Mucosa of rectum (tissue), 2 donors: ENCODE results near the gene ITGA1.

Experiments
- H3K27ac ChIP-seq, 2 donors: one replicate each; pipeline ENCODE4 v1.7.0; 2013; ENCODE audit warnings: inconsistent platforms in 2 of 2, low read depth in 2 of 2, low read length in 2 of 2
- H3K27me3 ChIP-seq, 2 donors: one replicate each; pipeline ENCODE4 v1.7.0; 2013; ENCODE audit warnings: low read length in 2 of 2; ENCODE audit not compliant: control insufficient read depth in 2 of 2, insufficient read depth in 2 of 2
- H3K36me3 ChIP-seq, 2 donors: one replicate each; pipeline ENCODE4 v1.7.0; 2013; ENCODE audit warnings: low read length in 2 of 2; ENCODE audit not compliant: control insufficient read depth in 2 of 2, insufficient read depth in 2 of 2
- H3K4me1 ChIP-seq, 2 donors: one replicate each; pipeline ENCODE4 v1.7.0; 2013; ENCODE audit warnings: low read length in 2 of 2, mild to moderate bottlenecking in 1 of 2; ENCODE audit not compliant: control insufficient read depth in 2 of 2, insufficient read depth in 2 of 2
- H3K4me3 ChIP-seq, 2 donors: one replicate each; pipeline ENCODE4 v1.7.0; 2013; ENCODE audit warnings: low read length in 2 of 2
- H3K9ac ChIP-seq, 2 donors: one replicate each; pipeline ENCODE4 v1.7.0; 2013; ENCODE audit warnings: low read length in 2 of 2, low read depth in 1 of 2, mild to moderate bottlenecking in 1 of 2
- H3K9me3 ChIP-seq, 2 donors: one replicate each; pipeline ENCODE4 v1.7.0; 2013; ENCODE audit warnings: low read length in 2 of 2; ENCODE audit not compliant: control insufficient read depth in 2 of 2
- donor health status: healthy.
- donor health status: Normal muscosa, but diverticular disease.

ITGA1 gene

GRCh38 chr5:52799358-52799982 lies 11.8 kb downstream of the ITGA1 start:
- H3K27ac ChIP-seq, result peak overlapping the region; percentile 92
- H3K4me1 ChIP-seq, result peaks cover 22 to 32% of the 10 kb centered on the region in 2 donors
- peaks cover 0 to 4% of the 10 kb centered on the region in 2 donors for H3K36me3 ChIP-seq
- H3K4me3 ChIP-seq, result peak overlapping the region; percentile 94 to 97
- no peaks in the 10 kb centered on the region for H3K9me3 ChIP-seq
- peak overlapping the region; percentile 84 to 91 for H3K9ac ChIP-seq
- H3K27me3 ChIP-seq, result no peaks in the 10 kb centered on the region

GRCh38 chr5:52799983-52800393 lies 12.3 kb downstream of the ITGA1 start:
- H3K27ac ChIP-seq, result peak overlapping the region; percentile 92
- H3K9ac ChIP-seq, result peak overlapping the region; percentile 84 to 91
- H3K36me3 ChIP-seq, result peaks cover 0 to 5% of the 10 kb centered on the region in 2 donors
- peak overlapping the region; percentile 94 to 97 for H3K4me3 ChIP-seq
- H3K4me1 ChIP-seq, result peaks cover 22 to 32% of the 10 kb centered on the region in 2 donors
- H3K27me3 ChIP-seq, result no peaks in the 10 kb centered on the region
- no peaks in the 10 kb centered on the region for H3K9me3 ChIP-seq

- peak overlapping the region; percentile 94 to 97 for H3K4me3 ChIP-seq
- H3K27ac ChIP-seq, result peak overlapping the region; percentile 92
- peaks cover 0 to 9% of the 10 kb centered on the region in 2 donors for H3K36me3 ChIP-seq
- H3K9ac ChIP-seq, result peak overlapping the region; percentile 84 to 91
- H3K9me3 ChIP-seq, result no peaks in the 10 kb centered on the region
- H3K4me1 ChIP-seq, result peaks cover 22 to 32% of the 10 kb centered on the region in 2 donors
- no peaks in the 10 kb centered on the region for H3K27me3 ChIP-seq
Measured at GRCh38 chr5:52800394-52801213, 12.9 kb downstream of the ITGA1 start.

DNA sequence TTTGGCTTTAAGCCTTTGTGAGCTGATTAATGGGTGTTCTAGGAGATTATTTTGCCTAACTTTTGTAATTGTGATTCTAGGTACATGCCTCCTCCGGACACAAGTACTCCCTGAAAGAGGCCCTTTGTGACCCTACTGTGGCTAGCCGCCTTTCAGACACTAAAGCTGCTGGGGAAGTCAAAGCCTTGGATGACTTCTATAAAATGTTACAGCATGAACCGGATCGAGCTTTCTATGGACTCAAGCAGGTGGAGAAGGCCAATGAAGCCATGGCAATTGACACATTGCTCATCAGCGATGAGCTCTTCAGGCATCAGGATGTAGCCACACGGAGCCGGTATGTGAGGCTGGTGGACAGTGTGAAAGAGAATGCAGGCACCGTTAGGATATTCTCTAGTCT lies 13.6 kb downstream of the ITGA1 start:
- Histone ChIP-seq H3K27ac (peak overlapping the region; percentile 92), H3K27me3 (no peaks in the 10 kb centered on the region), H3K4me3 (peak overlapping the region; percentile 94 to 97), H3K36me3 (peaks cover 0 to 9% of the 10 kb centered on the region in 2 donors), H3K9me3 (no peaks in the 10 kb centered on the region), H3K9ac (peak overlapping the region in 1 of 2 donors; percentile 84), H3K4me1 (peaks cover 22 to 32% of the 10 kb centered on the region in 2 donors)

DNA sequence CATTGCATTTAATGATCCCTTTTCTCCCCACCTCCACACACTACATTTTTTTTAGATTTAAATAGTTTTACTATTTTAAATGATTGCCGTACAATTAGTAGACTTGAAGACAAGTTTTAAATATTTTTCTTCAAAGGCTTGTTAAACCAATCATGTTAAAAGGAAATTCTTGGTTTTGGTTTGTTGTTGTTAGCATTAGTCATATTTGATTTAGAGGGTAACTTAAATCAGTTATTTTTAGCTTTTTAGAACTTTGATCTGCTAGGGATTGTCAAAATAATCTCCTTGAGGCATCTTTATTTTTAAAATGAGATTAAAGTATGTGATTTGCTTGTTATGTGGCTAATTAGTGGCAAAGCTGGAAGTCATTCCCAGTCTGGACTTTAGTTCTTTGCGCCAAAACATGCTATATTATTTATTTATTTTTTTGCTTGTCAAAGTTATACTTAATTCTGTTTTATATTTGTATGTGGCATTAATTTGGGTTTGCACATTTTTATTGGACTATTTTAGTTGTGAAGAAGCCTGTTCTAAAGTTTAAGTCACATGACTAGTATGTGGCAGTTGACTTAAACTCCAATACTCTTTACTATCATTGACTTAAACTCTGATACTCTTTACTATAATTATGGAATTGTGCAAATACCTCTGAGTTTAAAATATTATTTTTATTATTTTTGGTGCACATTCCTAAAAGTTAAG lies 14.7 kb downstream of the ITGA1 start:
- H3K9ac ChIP-seq, result no peak overlapping the region
- H3K4me3 ChIP-seq, result peak overlapping the region; percentile 6 to 97
- H3K9me3 ChIP-seq, result no peaks in the 10 kb centered on the region
- no peaks in the 10 kb centered on the region for H3K27me3 ChIP-seq
- H3K36me3 ChIP-seq, result peaks cover 0 to 9% of the 10 kb centered on the region in 2 donors
- H3K27ac ChIP-seq, result no peak overlapping the region
- peaks cover 22 to 32% of the 10 kb centered on the region in 2 donors for H3K4me1 ChIP-seq

DNA sequence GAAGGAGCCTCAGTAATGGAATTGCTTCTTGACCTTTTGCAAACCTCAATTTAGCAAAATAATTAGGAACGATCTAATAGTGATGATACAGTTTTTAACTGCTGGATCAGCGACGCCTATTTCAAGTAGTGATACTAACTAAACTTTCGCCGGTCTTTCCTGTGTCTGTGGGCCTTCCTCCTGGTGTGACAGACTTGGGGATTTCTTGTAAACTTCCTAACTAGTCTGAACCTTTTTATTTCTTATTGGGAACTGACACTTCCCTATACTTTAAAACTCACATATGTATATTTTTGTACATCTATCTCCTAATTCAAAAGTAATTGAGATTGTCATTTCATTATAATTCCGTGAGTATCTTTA lies 15.2 kb downstream of the ITGA1 start:
- Histone ChIP-seq H3K27ac (no peak overlapping the region), H3K9me3 (no peaks in the 10 kb centered on the region), H3K27me3 (no peaks in the 10 kb centered on the region), H3K9ac (no peak overlapping the region), H3K36me3 (peaks cover 0 to 9% of the 10 kb centered on the region in 2 donors), H3K4me3 (peak overlapping the region in 1 of 2 donors; percentile 97), H3K4me1 (peaks cover 22 to 28% of the 10 kb centered on the region in 2 donors)

GRCh38 chr5:52804387-52804791 lies 16.7 kb downstream of the ITGA1 start:
- Histone ChIP-seq H3K9ac (no peak overlapping the region), H3K9me3 (no peaks in the 10 kb centered on the region), H3K27me3 (no peaks in the 10 kb centered on the region), H3K36me3 (peaks cover 0 to 9% of the 10 kb centered on the region in 2 donors), H3K27ac (no peak overlapping the region), H3K4me1 (peaks cover 18% of the 10 kb centered on the region in 2 donors), H3K4me3 (no peak overlapping the region)

GRCh38 chr5:52804981-52805380 lies 17.3 kb downstream of the ITGA1 start:
- Histone ChIP-seq H3K27ac (no peak overlapping the region), H3K4me1 (peaks cover 16 to 18% of the 10 kb centered on the region in 2 donors), H3K4me3 (peak overlapping the region in 1 of 2 donors; percentile 32)

GRCh38 chr5:52805615-52806014 lies 17.9 kb downstream of the ITGA1 start:
- no peak overlapping the region for H3K4me3 ChIP-seq
- H3K9me3 ChIP-seq, result no peaks in the 10 kb centered on the region
- H3K27ac ChIP-seq, result no peak overlapping the region
- peaks cover 11 to 18% of the 10 kb centered on the region in 2 donors for H3K4me1 ChIP-seq
- H3K27me3 ChIP-seq, result no peaks in the 10 kb centered on the region
- no peak overlapping the region for H3K9ac ChIP-seq
- H3K36me3 ChIP-seq, result peaks cover 0 to 9% of the 10 kb centered on the region in 2 donors

More at GRCh38 chr5:52804981-52805380, 17.3 kb downstream of the ITGA1 start:
- Histone ChIP-seq H3K9me3 (no peaks in the 10 kb centered on the region), H3K36me3 (peaks cover 0 to 9% of the 10 kb centered on the region in 2 donors), H3K27me3 (no peaks in the 10 kb centered on the region), H3K9ac (no peak overlapping the region)
